K562 (cell line): ENCODE measurements around the gene SYNGR3. TPM values are rescaled to one million over a fixed set of nuclear protein-coding genes. Genes with fewer than 3 reads are reported as not detected.
"Not testable (repeated sequence)": the region's sequence is repeated elsewhere in the genome, so short reads cannot be mapped to it uniquely, and the experiment has no call there.

Experiments
- ATAC-seq: fragments of 200-7000 bp; cut with Tn5 transposase; 3 replicates; pipeline ENCODE4 v1.9.1; 2020; ENCODE audit warnings: moderate library complexity
- BruUV-seq: library from RNA; stranded (reverse); fragments of 400-500 nt; replicated peaks from 2 replicates; lab custom pipeline; 2021; lab: Mats Ljungman, UMichigan
- CTCF ChIA-PET: fragments of 300-600 bp; formaldehyde crosslinking; extraction: SDS; loops from one replicate; lab custom pipeline; 2021; ENCODE audit warnings: low intra/inter-chr PET ratio; lab: Yijun Ruan, JAX
- POLR2A ChIA-PET: fragments of 300-600, 350-650 bp; sonication (Branson Sonifier 250); formaldehyde crosslinking; extraction: SDS; loops from one replicate; lab custom pipeline; 2021; ENCODE audit warnings: antibody characterized with exemption, inconsistent platforms; lab: Yijun Ruan, JAX
- DNase-seq, 4 experiments: peaks; one replicate each; pipeline versions ENCODE4 v3.0.0 to v3.0.0-alpha.2; 2011 to 2018; ENCODE audit warnings: low spot score in 3 of 4, mixed read lengths in 3 of 4; ENCODE audit errors: extremely low read depth in 1 of 4
- FAIRE-seq: peaks from 2 replicates; lab custom pipeline; 2011; peaks lifted over from hg19 to GRCh38; lab: Jason Lieb, UNC
- H2AFZ ChIP-seq: 2 replicates; pipeline ENCODE4 v1.6.0; 2011; ENCODE audit warnings: low read depth, low read length, control low read depth, inconsistent platforms
- H3K27ac ChIP-seq: fragments of 200-600 bp; 3 replicates; pipeline ENCODE4 v1.8.0; 2011; ENCODE audit warnings: low read depth, mild to moderate bottlenecking, control low read depth, inconsistent platforms, low read length, moderate library complexity, mixed read lengths; ENCODE audit errors: extremely low read depth
- H3K27me3 ChIP-seq, 2 experiments: fragments of 300-600 bp in 1 of 2; 2 replicates in 1 of 2; 3 replicates in 1 of 2; pipeline versions ENCODE4 v1.6.0 to v1.8.0; 2011; ENCODE audit warnings: inconsistent platforms in 2 of 2, low read length in 2 of 2, mild to moderate bottlenecking in 1 of 2, mixed read lengths in 1 of 2, moderate library complexity in 1 of 2; ENCODE audit not compliant: control insufficient read depth in 2 of 2, insufficient read depth in 2 of 2
- H3K36me3 ChIP-seq: fragments of 300-600 bp; 3 replicates; pipeline ENCODE4 v1.8.0; 2011; ENCODE audit warnings: mild to moderate bottlenecking, low read length, inconsistent platforms; ENCODE audit not compliant: control insufficient read depth, insufficient read depth
- H3K4me1 ChIP-seq, 2 experiments: fragments of 200-600 bp in 1 of 2; replicated peaks in 1 of 2; 2 replicates in 1 of 2; 3 replicates in 1 of 2; pipeline versions ENCODE4 v1.5.1 to v1.8.0; 2011; ENCODE audit warnings: inconsistent platforms in 2 of 2, low read length in 2 of 2, mild to moderate bottlenecking in 1 of 2, mixed read lengths in 1 of 2, moderate library complexity in 1 of 2; ENCODE audit not compliant: control insufficient read depth in 2 of 2, insufficient read depth in 2 of 2
- H3K4me2 ChIP-seq: 2 replicates; pipeline ENCODE4 v1.6.1; 2011; ENCODE audit warnings: low read length, control low read depth, inconsistent platforms, mixed read lengths; ENCODE audit not compliant: insufficient read depth
- H3K4me3 ChIP-seq: fragments of 200-600 bp; sonication (generic), shearing (Covaris generic); 2 replicates; pipeline ENCODE4 v1.5.1; 2016; ENCODE audit warnings: control low read depth, inconsistent platforms
- H3K79me2 ChIP-seq: fragments of 200-600 bp; 3 replicates; pipeline ENCODE4 v1.8.0; 2011; ENCODE audit warnings: low read length, inconsistent platforms; ENCODE audit not compliant: control insufficient read depth, insufficient read depth
- H3K9ac ChIP-seq, 2 experiments: 2 replicates each; pipeline versions ENCODE4 v1.6.0 to v1.6.1; 2011; ENCODE audit warnings: low read depth in 2 of 2, low read length in 2 of 2, control low read depth in 1 of 2, inconsistent platforms in 1 of 2, mild to moderate bottlenecking in 1 of 2, mixed read lengths in 1 of 2; ENCODE audit not compliant: insufficient read depth in 1 of 2
- H3K9me1 ChIP-seq: one replicate; pipeline ENCODE4 v1.6.0; 2011; ENCODE audit warnings: inconsistent platforms, mild to moderate bottlenecking, low read length, moderate library complexity; ENCODE audit not compliant: control insufficient read depth, insufficient read depth
- H3K9me3 ChIP-seq: replicated peaks from 2 replicates; pipeline ENCODE4 v1.5.1; 2011; ENCODE audit warnings: low read depth, low read length, inconsistent platforms; ENCODE audit not compliant: control insufficient read depth, insufficient read depth
- H4K20me1 ChIP-seq: replicated peaks from 2 replicates; pipeline ENCODE4 v1.6.1; 2011; ENCODE audit warnings: low read length, inconsistent platforms, mixed read lengths; ENCODE audit not compliant: control insufficient read depth, insufficient read depth
- POLR2G ChIP-seq: fragments of 200-400 bp; formaldehyde crosslinking; IDR thresholded peaks from 2 replicates; pipeline ENCODE4 v1.6.1; 2017; ENCODE audit warnings: low read depth, mild to moderate bottlenecking, antibody characterized with exemption, low read length, moderate library complexity
- WGBS: fragments of 100-300 bp; shearing (Covaris generic); methylation state at CpG from one replicate; pipeline ENCODE4 v1.1.6; 2016; ENCODE audit warnings: low coverage, mixed read lengths; ENCODE audit not compliant: insufficient coverage; ENCODE audit errors: missing lambda C conversion rate; 5-methylcytosine and 5-hydroxymethylcytosine counted together
- in situ Hi-C: fragments of 300-500 bp; cut with MboI; formaldehyde crosslinking; loops from 4 replicates; pipeline ENCODE4 v1.15.0; 2018; ENCODE audit warnings: inconsistent platforms, mixed read lengths
- intact Hi-C: fragments of 100-400 bp; cut with micrococcal nuclease; formaldehyde crosslinking; loops from 2 replicates; pipeline ENCODE4 v1.14.2; 2022
- polyA plus RNA-seq, 8 experiments: library from polyadenylated mRNA; depleted of rRNA in 4 of 8; stranded (reverse) in 5 of 8; unstranded in 3 of 8; fragments of >200 nt; fragmentation: Nextera tagmentation in 2 of 8; fragmentation: Illumina TruSeq in 1 of 8; extraction: Ambion mirVana in 2 of 8; extraction: Trizol in 1 of 8; gene quantifications; 2 replicates each; pipeline versions ENCODE4 v1.2.1 to v1.2.3, GENCODE V29; 2011 to 2014; ENCODE audit warnings: inconsistent platforms in 1 of 8, missing spikeins in 1 of 8
- total RNA-seq, 7 experiments: library from RNA; depleted of rRNA in 6 of 7; stranded (reverse); fragments of >200 nt in 6 of 7; fragmentation: Illumina TruSeq in 2 of 7; extraction: Trizol in 2 of 7; gene quantifications; 2 replicates each; pipeline versions ENCODE4 v1.2.1 to v1.2.3, GENCODE V29; 2011 to 2021; ENCODE audit warnings: low replicate concordance in 1 of 7

The SYNGR3 gene
- total and polyA plus RNA-seq, 9 of the 15 experiments (the other 6 are each of a cell fraction or from before 2014, with no cell fraction given) = 3.7 to 69.2 (median 36.3) TPM

DNA sequence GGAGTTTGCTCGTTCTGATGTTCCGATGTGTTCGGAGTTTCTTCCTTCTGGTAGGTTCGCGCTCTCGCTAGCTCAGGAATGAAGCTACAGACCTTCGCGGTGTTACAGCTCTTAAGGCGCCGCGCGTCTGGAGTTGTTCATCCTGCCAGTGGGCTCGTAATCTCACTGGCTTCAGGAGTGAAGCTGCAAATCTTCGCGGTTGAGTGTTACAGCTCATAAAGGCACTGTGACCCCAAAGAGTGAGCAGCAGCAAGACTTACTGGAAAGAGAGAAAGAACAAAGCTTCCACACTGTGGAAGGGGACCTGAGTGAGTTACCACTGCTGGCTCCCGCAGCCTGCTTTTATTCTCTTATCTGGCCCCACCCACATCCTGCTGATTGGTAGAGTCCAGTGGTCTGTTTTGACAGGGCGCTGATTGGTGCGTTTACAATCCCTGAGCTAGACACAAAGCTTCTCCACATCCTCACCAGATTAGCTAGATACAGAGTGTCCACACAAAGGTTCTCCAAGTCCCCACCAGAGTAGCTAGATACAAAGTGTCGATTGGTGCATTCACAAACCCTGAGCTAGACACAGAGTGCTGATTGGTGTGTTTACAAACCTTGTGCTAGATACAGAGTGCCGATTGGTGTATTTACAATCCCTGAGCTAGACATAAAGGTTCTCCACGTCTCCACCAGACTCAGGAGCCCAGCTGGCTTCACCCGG, 32.2 kb upstream of the SYNGR3 start (continued):
- TF ChIP-seq POLR2G = peak; percentile 24; the same call in 1 of the 2 replicates

DNA sequence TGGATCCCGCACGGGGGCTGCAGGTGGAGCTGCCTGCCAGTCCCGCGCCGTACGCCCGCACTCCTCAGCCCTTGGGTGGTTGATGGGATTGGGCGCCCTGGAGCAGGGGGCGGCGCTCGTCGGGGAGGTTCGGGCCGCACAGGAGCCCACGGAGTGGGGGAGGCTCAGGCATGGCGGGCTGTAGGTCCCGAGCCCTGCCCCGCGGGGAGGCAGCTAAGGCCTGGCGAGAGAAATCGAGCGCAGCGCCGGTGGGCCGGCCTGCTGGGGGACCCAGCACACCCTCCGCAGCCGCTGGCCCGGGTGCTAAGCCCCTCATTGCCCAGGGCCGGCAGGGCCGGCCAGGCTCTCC, 31.7 kb upstream of the SYNGR3 start:
- H3K4me2 ChIP-seq, FAIRE-seq, BruUV-seq, in situ Hi-C loops, H3K9me1 ChIP-seq, H3K27me3 ChIP-seq, ATAC-seq, H3K9ac ChIP-seq, H3K4me3 ChIP-seq, intact Hi-C loops, H2AFZ ChIP-seq, CTCF ChIA-PET, H3K27ac ChIP-seq, DNase-seq, H3K9me3 ChIP-seq: not testable (repeated sequence)
- Histone ChIP-seq H4K20me1 (peaks cover 25% of the 10 kb centered on the region), H3K79me2 (peaks cover 38% of the 10 kb centered on the region), H3K36me3 (peaks cover 27% of the 10 kb centered on the region; the same call in 2 of the 3 replicates), H3K4me1 (peaks cover 8 to 59% of the 10 kb centered on the region in 2 experiments; a peak in 4 of 5 replicates)
- POLR2A ChIA-PET = interaction anchor here (1.7 kb wide), 1 partner anchor 8 kb away, joined by 4 read pairs; the partner anchor contains the start of gene RNF151
- 70% methylated on average over 7 of the region's 30 CpGs for WGBS
